Tibial artery (tissue), 4 donors: ENCODE measurements around the gene MSX1.

Experiments used
- DNase-seq, 2 donors: peaks; one replicate each; pipeline ENCODE4 v3.0.0-alpha.2; 2019
- H3K27ac ChIP-seq, 2 donors: fragments of 200-600 bp; sonication (generic) in 1 of 2; 1 replicate in 1 of 2; 2 replicates in 1 of 2; pipeline ENCODE4 v1.5.1; 2018 to 2019; ENCODE audit warnings: mild to moderate bottlenecking in 1 of 2
- H3K27me3 ChIP-seq, 2 donors: fragments of 200-600 bp; sonication (generic) in 1 of 2; one replicate each; pipeline versions ENCODE4 v1.5.1 to v1.6.0; 2016 to 2019
- H3K36me3 ChIP-seq, 3 donors: fragments of 200-600 bp; sonication (generic) in 2 of 3; one replicate each; pipeline ENCODE4 v1.5.1; 2016 to 2019; ENCODE audit warnings: mild to moderate bottlenecking in 2 of 3
- H3K4me1 ChIP-seq, 4 donors: fragments of 200-600 bp; sonication (generic) in 2 of 4; 1 replicate in 3 of 4; 2 replicates in 1 of 4; pipeline ENCODE4 v1.5.1; 2016 to 2019
- H3K4me3 ChIP-seq, 2 donors: fragments of 200-600 bp; sonication (generic) in 1 of 2; 1 replicate in 1 of 2; 2 replicates in 1 of 2; pipeline ENCODE4 v1.5.1; 2018 to 2019; ENCODE audit warnings: mild to moderate bottlenecking in 2 of 2
- H3K9me3 ChIP-seq, 3 donors: fragments of 200-600 bp; sonication (generic) in 1 of 3; one replicate each; pipeline ENCODE4 v1.5.1; 2016 to 2019
- intact Hi-C: fragments of 100-400 bp; cut with DNase I; formaldehyde crosslinking; loops from one replicate; pipeline ENCODE4 v1.15.0; 2023; ENCODE audit warnings: low total_unique reads
- TF ChIP-seq, protein P1 (sequence below), 2 experiments: fragments of 200-600 bp in 1 of 2; fragments of 450-650 bp in 1 of 2; IDR thresholded peaks; one replicate each; pipeline ENCODE4 v1.5.1; 2017 to 2019; ENCODE audit warnings: antibody characterized with exemption in 2 of 2, mild to moderate bottlenecking in 1 of 2, moderate library complexity in 1 of 2

Gene MSX1

DNA sequence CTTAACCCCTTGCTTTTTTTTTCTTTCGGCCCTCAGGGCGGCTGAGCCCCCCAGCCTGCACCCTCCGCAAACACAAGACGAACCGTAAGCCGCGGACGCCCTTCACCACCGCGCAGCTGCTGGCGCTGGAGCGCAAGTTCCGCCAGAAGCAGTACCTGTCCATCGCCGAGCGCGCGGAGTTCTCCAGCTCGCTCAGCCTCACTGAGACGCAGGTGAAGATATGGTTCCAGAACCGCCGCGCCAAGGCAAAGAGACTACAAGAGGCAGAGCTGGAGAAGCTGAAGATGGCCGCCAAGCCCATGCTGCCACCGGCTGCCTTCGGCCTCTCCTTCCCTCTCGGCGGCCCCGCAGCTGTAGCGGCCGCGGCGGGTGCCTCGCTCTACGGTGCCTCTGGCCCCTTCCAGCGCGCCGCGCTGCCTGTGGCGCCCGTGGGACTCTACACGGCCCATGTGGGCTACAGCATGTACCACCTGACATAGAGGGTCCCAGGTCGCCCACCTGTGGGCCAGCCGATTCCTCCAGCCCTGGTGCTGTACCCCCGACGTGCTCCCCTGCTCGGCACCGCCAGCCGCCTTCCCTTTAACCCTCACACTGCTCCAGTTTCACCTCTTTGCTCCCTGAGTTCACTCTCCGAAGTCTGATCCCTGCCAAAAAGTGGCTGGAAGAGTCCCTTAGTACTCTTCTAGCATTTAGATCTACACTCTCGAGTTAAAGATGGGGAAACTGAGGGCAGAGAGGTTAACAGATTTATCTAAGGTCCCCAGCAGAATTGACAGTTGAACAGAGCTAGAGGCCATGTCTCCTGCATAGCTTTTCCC lies 3.4 kb downstream of the MSX1 start:
- TF ChIP-seq, protein P1, sequence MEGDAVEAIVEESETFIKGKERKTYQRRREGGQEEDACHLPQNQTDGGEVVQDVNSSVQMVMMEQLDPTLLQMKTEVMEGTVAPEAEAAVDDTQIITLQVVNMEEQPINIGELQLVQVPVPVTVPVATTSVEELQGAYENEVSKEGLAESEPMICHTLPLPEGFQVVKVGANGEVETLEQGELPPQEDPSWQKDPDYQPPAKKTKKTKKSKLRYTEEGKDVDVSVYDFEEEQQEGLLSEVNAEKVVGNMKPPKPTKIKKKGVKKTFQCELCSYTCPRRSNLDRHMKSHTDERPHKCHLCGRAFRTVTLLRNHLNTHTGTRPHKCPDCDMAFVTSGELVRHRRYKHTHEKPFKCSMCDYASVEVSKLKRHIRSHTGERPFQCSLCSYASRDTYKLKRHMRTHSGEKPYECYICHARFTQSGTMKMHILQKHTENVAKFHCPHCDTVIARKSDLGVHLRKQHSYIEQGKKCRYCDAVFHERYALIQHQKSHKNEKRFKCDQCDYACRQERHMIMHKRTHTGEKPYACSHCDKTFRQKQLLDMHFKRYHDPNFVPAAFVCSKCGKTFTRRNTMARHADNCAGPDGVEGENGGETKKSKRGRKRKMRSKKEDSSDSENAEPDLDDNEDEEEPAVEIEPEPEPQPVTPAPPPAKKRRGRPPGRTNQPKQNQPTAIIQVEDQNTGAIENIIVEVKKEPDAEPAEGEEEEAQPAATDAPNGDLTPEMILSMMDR (IDR thresholded peaks at IDR 0.05): no peak
- Histone ChIP-seq H3K27me3 (peaks cover 0 to 89% of the 10 kb centered on the region in 2 donors), H3K4me3 (no peak overlapping the region), H3K36me3 (peaks cover 0 to 6% (median 5%) of the 10 kb centered on the region in 3 donors), H3K27ac (no peak overlapping the region), H3K9me3 (no peaks in the 10 kb centered on the region), H3K4me1 (peaks cover 0 to 64% (median 51%) of the 10 kb centered on the region in 4 donors)
- no peak for DNase-seq
- intact Hi-C loops: no loop called here

DNA sequence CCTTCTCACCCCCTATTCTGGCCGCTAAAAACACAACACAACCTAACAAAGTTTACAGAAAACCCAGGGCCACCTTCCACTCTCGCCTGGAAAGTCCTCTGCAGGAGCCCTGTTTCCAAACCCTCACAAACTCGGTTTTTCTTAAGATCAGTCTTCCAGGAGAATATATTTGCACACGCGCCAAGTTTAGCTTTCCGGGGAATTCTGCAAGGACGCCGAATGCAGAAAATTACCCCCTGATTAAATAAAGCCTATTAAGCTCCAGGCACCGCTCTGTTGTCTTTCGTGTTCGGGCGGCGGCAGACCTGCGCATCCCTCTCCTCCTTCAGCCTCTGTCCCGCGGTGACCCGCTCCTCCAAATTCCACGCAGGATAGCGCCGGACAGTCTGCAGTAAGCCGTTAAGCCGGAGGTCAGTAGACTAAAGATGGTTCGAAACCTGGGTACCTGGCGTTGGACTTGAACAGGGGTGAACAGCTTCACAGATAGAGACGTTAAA lies 5.0 kb downstream of the MSX1 start:
- peaks cover 0 to 56% (median 48%) of the 10 kb centered on the region in 4 donors for H3K4me1 ChIP-seq
- intact Hi-C loops: no loop called here
- H3K36me3 ChIP-seq: peaks cover 0 to 6% (median 5%) of the 10 kb centered on the region in 3 donors
- H3K27me3 ChIP-seq: peaks cover 0 to 93% of the 10 kb centered on the region in 2 donors
- H3K9me3 ChIP-seq: no peaks in the 10 kb centered on the region
- DNase-seq: no peak
- H3K27ac ChIP-seq: no peak overlapping the region
- TF ChIP-seq, protein P1 (IDR thresholded peaks at IDR 0.05): no peak
- H3K4me3 ChIP-seq: no peak overlapping the region

DNA sequence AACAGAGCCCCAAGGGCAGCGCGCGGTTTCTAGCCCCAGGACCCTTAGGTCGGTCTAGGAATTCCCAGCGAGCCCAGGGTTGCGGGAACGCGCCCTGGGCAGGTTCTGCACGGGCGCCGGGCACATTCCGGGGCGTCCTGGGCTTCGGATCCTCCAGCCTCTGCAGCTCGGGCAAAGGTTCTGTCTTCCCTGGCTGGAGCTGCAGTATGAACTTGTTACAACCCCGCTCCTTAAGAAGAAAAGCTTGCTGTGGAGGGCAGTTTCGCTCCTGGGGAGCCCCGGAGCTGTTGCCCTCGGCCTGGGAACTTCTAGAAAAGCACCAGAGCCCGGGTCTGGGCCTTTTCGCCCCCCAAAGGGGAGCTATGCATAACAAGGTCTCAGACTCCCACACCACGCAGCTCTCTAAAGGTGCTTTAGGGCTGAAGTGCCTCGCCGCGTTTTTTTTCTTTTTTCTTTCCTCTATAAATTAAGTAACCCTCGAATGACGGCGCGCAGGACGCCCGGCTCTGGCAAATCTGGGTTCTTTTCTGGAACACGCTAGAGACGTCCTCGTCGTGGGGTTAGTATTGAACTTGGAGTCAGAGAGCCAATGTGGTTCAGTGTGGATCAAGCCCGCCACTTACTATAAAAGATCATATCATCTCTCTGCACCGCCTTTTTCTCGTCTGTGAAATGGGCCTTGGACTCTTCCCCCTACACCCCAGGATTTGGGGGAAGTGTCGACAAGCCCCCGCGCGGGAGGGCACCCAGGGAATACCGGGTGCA lies 5.7 kb downstream of the MSX1 start:
- no peaks in the 10 kb centered on the region for H3K9me3 ChIP-seq
- H3K27me3 ChIP-seq: peaks cover 0 to 95% of the 10 kb centered on the region in 2 donors
- DNase-seq: no peak
- no peak overlapping the region for H3K27ac ChIP-seq
- H3K4me3 ChIP-seq: peak overlapping the region in 1 of 2 donors; percentile 36
- intact Hi-C loops: no loop called here
- peaks cover 0 to 6% (median 5%) of the 10 kb centered on the region in 3 donors for H3K36me3 ChIP-seq
- peaks cover 0 to 56% (median 43%) of the 10 kb centered on the region in 4 donors for H3K4me1 ChIP-seq
- TF ChIP-seq, protein P1 (IDR thresholded peaks at IDR 0.05): no peak

DNA sequence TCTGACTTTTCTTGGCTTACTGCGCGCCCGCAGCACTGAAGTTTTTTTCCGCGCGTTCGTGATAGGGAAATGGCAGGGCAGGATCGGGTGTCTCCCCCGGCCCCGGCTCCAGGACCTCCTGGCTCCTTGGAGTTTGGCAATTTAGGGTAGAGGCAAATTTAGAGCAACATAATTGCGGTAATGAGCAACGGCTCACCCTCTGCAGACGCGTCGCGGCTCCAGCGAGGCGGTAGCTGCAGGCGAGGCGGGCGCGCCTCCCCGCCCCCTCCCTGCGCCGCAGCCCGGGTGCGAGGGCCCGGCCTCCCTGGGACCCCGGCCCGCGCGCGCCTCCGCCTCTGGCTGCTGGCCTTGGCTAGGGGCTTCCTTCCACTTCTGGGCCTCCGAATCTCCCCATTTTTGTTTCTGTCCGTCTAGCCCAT lies 6.2 kb downstream of the MSX1 start:
- intact Hi-C loops: no loop called here
- H3K36me3 ChIP-seq: peaks cover 0 to 6% (median 5%) of the 10 kb centered on the region in 3 donors
- DNase-seq: no peak
- TF ChIP-seq, protein P1 (IDR thresholded peaks at IDR 0.05): no peak
- peak overlapping the region; percentile 8 to 36 for H3K4me3 ChIP-seq
- no peak overlapping the region for H3K27ac ChIP-seq
- no peaks in the 10 kb centered on the region for H3K9me3 ChIP-seq
- H3K27me3 ChIP-seq: peaks cover 0 to 95% of the 10 kb centered on the region in 2 donors
- H3K4me1 ChIP-seq: peaks cover 0 to 56% (median 37%) of the 10 kb centered on the region in 4 donors

DNA sequence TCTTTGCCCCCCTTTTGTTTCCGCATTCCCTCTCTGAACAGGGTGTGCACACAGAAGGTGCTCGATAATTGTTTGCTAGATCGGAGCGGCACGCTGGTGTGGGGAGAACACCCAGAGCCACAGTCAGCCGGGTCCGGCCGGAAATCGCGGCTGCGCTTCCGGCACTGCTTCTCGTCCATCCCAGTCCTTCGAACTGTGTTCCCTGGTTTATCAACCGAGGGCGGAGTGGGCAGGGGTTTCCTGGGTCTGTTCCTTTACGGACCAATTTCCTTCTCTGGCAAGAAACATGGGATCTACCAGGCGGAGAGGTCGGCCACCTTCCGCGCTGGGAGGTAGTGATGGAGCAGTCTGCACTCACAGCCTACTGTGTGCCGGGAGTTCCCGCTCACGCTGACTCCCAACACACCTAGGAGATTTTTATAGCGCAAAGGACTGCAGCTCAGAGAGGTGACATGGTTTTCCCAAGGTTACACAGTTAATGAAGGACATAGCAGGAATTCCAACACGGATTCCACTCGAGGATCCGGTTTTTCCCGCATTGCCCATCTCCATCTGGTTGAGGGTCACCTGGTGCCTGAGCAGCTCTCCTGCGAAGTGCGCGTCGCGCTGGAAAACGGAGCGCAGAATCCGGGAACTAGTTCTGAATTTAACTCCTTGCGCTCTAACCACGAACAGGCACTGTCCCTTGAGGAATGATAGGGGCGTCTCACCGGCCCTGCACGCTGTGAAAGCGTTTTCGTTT lies 6.8 kb downstream of the MSX1 start:
- Histone ChIP-seq H3K4me3 (peak overlapping the region; percentile 8 to 36), H3K9me3 (no peaks in the 10 kb centered on the region), H3K27ac (no peak overlapping the region), H3K4me1 (peaks cover 0 to 56% (median 35%) of the 10 kb centered on the region in 4 donors), H3K27me3 (peaks cover 0 to 95% of the 10 kb centered on the region in 2 donors), H3K36me3 (peaks cover 0 to 6% (median 5%) of the 10 kb centered on the region in 3 donors)
- no peak for DNase-seq
- intact Hi-C loops: no loop called here
- TF ChIP-seq, protein P1 (IDR thresholded peaks at IDR 0.05): no peak
